HG02870 (cell line): ENCODE results near the gene ARHGAP12.
A peak's percentile ranks its signal among the peaks of the same experiment; 100 is the strongest.
"Not testable (repeated sequence)": the region's sequence is repeated elsewhere in the genome, so short reads cannot be mapped to it uniquely, and the experiment has no call there.

ENCODE experiments used
- ATAC-seq: cut with Tn5 transposase; IDR thresholded peaks from one replicate; pipeline ENCODE4 v1.9.1; 2021; ENCODE audit warnings: mild to moderate bottlenecking, moderate library complexity; ENCODE audit not compliant: unreplicated experiment

ARHGAP12 gene

GRCh38 chr10:31928549-31929260, at the start of gene ARHGAP12:
TSS of gene ARHGAP12 (minus strand) at chr10:31928831. CDS start at chr10:31908855, 19,976 bp downstream.
- ATAC-seq, result peak; percentile 76

- ATAC-seq, result no peak
Measured at GRCh38 chr10:31978156-31978483, 49.5 kb upstream of the ARHGAP12 start.

- no peak for ATAC-seq
Measured at GRCh38 chr10:31977440-31978155, 49.0 kb upstream of the ARHGAP12 start.

GRCh38 chr10:31975157-31975765, 46.6 kb upstream of the ARHGAP12 start:
- no peak for ATAC-seq

- no peak for ATAC-seq
Measured at GRCh38 chr10:31974434-31975124, 45.9 kb upstream of the ARHGAP12 start.

- no peak for ATAC-seq
Measured at GRCh38 chr10:31972519-31973041, 43.9 kb upstream of the ARHGAP12 start.

GRCh38 chr10:31969847-31970246, 41.2 kb upstream of the ARHGAP12 start:
- not testable (repeated sequence) for ATAC-seq

- no peak for ATAC-seq
Measured at GRCh38 chr10:31963589-31963980, 35.0 kb upstream of the ARHGAP12 start.

GRCh38 chr10:31962826-31963588, 34.4 kb upstream of the ARHGAP12 start:
- ATAC-seq, result no peak

GRCh38 chr10:31961277-31962074, 32.8 kb upstream of the ARHGAP12 start:
- ATAC-seq, result peak; percentile 63

- ATAC-seq, result no peak
Measured at GRCh38 chr10:31959461-31960173, 31.0 kb upstream of the ARHGAP12 start.

GRCh38 chr10:31958856-31959255, 30.2 kb upstream of the ARHGAP12 start:
- no peak for ATAC-seq

GRCh38 chr10:31956200-31956946, 27.7 kb upstream of the ARHGAP12 start:
- no peak for ATAC-seq

GRCh38 chr10:31954410-31955191, 26.0 kb upstream of the ARHGAP12 start:
- ATAC-seq, result no peak

GRCh38 chr10:31953480-31953879, 24.8 kb upstream of the ARHGAP12 start:
- no peak for ATAC-seq

- no peak for ATAC-seq
Measured at GRCh38 chr10:31953080-31953479, 24.4 kb upstream of the ARHGAP12 start.

- no peak for ATAC-seq
Measured at GRCh38 chr10:31952066-31952465, 23.4 kb upstream of the ARHGAP12 start.

- ATAC-seq, result no peak
Measured at GRCh38 chr10:31949266-31949665, 20.6 kb upstream of the ARHGAP12 start.
